C4-2B (cell line): Measurements from ENCODE around the gene MNAT1.

Experiments
- H3K27ac ChIP-seq: fragments of 450-650 bp; 2 replicates; pipeline ENCODE4 v1.5.1; 2017
- CTCF ChIP-seq: fragments of 450-650 bp; conservative IDR thresholded peaks from 2 replicates; pipeline ENCODE4 v1.5.1; 2017; ENCODE audit warnings: mild to moderate bottlenecking
- ZFX ChIP-seq: fragments of 450-650 bp; IDR thresholded peaks from 2 replicates; pipeline ENCODE4 v1.6.1; 2017

Gene MNAT1

DNA sequence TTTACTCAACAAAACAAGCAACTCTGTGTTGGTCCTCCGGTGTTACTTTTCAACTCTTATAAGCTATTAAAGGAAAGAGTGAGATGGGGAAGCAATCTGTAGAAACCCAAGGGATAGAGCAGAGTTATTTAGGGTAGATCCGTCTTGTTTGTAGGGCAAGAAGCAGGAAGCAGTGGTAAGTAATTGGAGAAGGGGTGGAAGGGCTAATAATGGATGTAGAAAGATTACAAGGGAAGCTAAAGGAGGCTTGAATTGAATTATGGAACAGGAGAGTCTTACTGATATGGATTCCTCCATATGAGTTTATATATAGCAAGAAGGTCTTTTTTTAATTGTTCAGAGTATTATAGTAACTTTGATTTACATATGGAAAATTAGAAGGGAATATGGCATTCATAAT, 72.7 kb downstream of the MNAT1 start:
- TF ChIP-seq ZFX (no peak), CTCF (no peak)
- no peak overlapping the region for H3K27ac ChIP-seq

DNA sequence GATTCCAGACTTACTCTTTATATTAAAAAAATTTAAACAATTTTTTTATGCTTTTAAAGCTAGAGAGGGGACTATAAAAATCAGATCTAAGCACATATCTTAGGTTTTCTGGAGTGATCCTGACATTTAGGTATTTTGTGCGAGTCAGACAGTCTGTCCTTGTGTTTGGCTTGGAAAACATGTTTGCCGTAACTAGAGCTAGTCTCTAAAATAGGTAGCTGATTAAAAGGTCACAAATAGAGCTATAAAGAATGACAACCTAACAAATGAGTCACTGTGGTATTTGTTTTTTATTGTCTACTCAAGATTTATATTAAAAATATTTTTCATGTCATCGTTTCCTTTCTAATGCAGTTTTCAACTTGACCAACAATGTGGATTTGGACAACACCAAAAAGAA, 73.4 kb downstream of the MNAT1 start:
- TF ChIP-seq CTCF (no peak), ZFX (no peak)
- no peak overlapping the region for H3K27ac ChIP-seq

DNA sequence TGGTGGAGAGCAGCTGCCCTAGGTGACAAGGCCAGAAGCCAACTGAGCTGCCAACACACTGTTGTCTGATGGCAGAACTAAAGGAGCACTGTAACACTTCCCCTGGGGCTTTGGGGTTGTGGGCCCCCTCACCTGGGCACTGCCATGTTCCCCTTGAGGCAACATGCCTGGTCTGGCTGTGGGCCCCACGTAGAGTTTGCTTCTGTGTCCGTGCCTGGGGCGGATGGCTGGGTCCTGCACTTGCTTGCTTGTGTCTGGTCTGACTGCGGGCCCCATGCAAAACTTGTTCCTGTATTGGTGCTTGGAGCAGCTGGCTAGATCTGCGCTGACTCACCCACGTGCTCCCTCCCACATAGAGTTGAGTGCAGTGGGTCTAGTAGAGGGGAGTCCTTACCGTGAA, 78.4 kb downstream of the MNAT1 start:
- TF ChIP-seq CTCF (no peak), ZFX (no peak)
- no peak overlapping the region for H3K27ac ChIP-seq

- no peak overlapping the region for H3K27ac ChIP-seq
- TF ChIP-seq CTCF (no peak), ZFX (no peak)
Measured at GRCh38 chr14:60815371-60815770, 80.8 kb downstream of the MNAT1 start.

GRCh38 chr14:60817113-60817512, 82.6 kb downstream of the MNAT1 start:
- no peak overlapping the region for H3K27ac ChIP-seq
- TF ChIP-seq CTCF (no peak), ZFX (no peak)

- H3K27ac ChIP-seq: no peak overlapping the region
- TF ChIP-seq CTCF (no peak), ZFX (no peak)
Measured at GRCh38 chr14:60819575-60819974, 85.0 kb downstream of the MNAT1 start.

GRCh38 chr14:60838601-60839000, 104.0 kb downstream of the MNAT1 start:
- H3K27ac ChIP-seq: no peak overlapping the region
- TF ChIP-seq CTCF: no peak
- no peak for TF ChIP-seq ZFX
